Body of pancreas (tissue), 4 donors: ENCODE results near the gene RNF11. TPM values are rescaled to one million over a fixed set of nuclear protein-coding genes. Genes with fewer than 3 reads are reported as not detected.

ENCODE experiments used
- ATAC-seq: fragments of 150-250 bp; one replicate; pipeline ENCODE4 v1.9.1; 2016
- DNase-seq, 4 donors: peaks; one replicate each; pipeline ENCODE4 v3.0.0-alpha.2; 2019
- H3K27ac ChIP-seq, 4 donors: fragments of 200-600 bp; sonication (generic); 1 replicate in 3 of 4; 2 replicates in 1 of 4; pipeline versions ENCODE4 v1.5.1 to v1.6.1; 2016 to 2019; ENCODE audit warnings: mild to moderate bottlenecking in 1 of 4, mixed read lengths in 1 of 4, moderate library complexity in 1 of 4
- H3K27me3 ChIP-seq, 2 donors: fragments of 200-600 bp; sonication (generic); one replicate each; pipeline ENCODE4 v1.6.0; 2016; ENCODE audit warnings: mild to moderate bottlenecking in 1 of 2
- H3K36me3 ChIP-seq, 2 donors: fragments of 200-600 bp; sonication (generic); replicated peaks in 1 of 2; 2 replicates each; pipeline ENCODE4 v1.5.1; 2016; ENCODE audit warnings: low read depth in 2 of 2; ENCODE audit not compliant: insufficient read depth in 1 of 2
- H3K4me1 ChIP-seq: fragments of 200-600 bp; sonication (generic); one replicate; pipeline ENCODE4 v1.6.0; 2016
- H3K4me3 ChIP-seq, 2 donors: fragments of 200-600 bp; sonication (generic); 1 replicate in 1 of 2; 2 replicates in 1 of 2; pipeline ENCODE4 v1.5.1; 2016 to 2019
- H3K9me3 ChIP-seq, 3 donors: fragments of 200-600 bp; sonication (generic); 1 replicate in 2 of 3; 2 replicates in 1 of 3; pipeline ENCODE4 v1.5.1; 2016
- POLR2A ChIP-seq, 3 donors: fragments of 450-650 bp; IDR thresholded peaks; one replicate each; pipeline ENCODE4 v1.6.1; 2016; ENCODE audit warnings: antibody characterized with exemption in 3 of 3, mild to moderate bottlenecking in 2 of 3
- WGBS, 2 donors: methylation state at CpG; one replicate each; pipeline ENCODE4 v1.1.5; 2017; 5-methylcytosine and 5-hydroxymethylcytosine counted together
- intact Hi-C: fragments of 100-400 bp; cut with DNase I; formaldehyde crosslinking; loops from one replicate; pipeline ENCODE4 v1.15.1; 2023
- total RNA-seq, 2 donors: library from RNA; depleted of rRNA; stranded (reverse); fragments of >200 nt; gene quantifications; one replicate each; pipeline ENCODE4 v1.1.0, GENCODE V29; 2016
- TF ChIP-seq, protein P1 (sequence below), 7 experiments: fragments of 450-650 bp in 4 of 7; fragments of 200-600 bp in 3 of 7; sonication (generic) in 3 of 7; IDR thresholded peaks; one replicate each; pipeline ENCODE4 v1.5.1; 2016 to 2019; ENCODE audit warnings: antibody characterized with exemption in 7 of 7

Gene RNF11
- total RNA-seq, 2 donors from 2014 or later, result 33.2 to 34.9 TPM

DNA sequence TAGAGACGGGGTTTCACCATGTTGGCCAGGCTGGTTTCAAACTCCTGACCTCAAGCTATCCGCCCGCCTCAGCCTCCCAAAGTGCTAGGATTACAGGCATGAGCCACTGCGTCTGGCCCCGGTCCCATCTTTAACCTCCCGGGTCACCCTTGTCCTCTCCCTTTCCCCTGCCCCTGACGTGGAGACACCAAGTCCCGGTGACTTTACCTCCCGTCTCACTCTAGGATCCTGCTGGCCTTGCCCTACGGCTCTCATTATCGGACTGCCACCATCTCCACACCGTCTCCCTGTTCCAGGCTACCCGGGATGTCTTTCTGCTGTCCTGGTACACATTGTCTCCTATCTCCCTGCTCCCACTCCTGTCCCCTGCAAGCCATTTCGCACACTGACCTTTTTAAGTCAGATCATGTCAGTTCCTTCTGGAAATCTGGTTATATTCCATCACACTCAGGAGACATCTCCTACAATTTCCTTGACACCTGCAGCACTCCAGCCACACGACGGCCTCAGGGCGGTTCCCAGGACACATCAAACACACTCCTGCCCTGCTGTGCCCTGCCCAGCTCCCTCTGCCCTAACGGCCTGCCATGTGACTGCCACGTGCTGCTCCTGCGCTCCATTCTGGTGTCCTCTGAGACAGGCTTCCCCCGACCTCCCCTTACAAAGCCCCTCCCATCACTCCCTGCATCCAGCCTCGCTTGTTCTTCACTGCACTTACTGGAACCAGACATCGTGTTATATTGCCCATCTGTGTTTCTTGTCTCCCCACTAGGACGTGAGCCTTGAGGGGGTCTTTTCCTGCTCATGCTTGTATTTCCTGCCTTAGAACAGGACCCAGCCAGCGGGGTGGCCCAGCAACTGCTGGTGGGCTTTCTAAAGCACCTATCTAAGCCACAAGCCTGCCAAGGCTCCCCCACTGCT lies 61.6 kb downstream of the RNF11 start:
- ATAC-seq (peak; percentile 16), DNase-seq (peak in 2 of 4 donors; percentile 28)
- no peak overlapping the region for H3K4me3 ChIP-seq
- TF ChIP-seq, protein P1, sequence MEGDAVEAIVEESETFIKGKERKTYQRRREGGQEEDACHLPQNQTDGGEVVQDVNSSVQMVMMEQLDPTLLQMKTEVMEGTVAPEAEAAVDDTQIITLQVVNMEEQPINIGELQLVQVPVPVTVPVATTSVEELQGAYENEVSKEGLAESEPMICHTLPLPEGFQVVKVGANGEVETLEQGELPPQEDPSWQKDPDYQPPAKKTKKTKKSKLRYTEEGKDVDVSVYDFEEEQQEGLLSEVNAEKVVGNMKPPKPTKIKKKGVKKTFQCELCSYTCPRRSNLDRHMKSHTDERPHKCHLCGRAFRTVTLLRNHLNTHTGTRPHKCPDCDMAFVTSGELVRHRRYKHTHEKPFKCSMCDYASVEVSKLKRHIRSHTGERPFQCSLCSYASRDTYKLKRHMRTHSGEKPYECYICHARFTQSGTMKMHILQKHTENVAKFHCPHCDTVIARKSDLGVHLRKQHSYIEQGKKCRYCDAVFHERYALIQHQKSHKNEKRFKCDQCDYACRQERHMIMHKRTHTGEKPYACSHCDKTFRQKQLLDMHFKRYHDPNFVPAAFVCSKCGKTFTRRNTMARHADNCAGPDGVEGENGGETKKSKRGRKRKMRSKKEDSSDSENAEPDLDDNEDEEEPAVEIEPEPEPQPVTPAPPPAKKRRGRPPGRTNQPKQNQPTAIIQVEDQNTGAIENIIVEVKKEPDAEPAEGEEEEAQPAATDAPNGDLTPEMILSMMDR (IDR thresholded peaks at IDR 0.05), result no peak
- TF ChIP-seq POLR2A (IDR thresholded peaks at IDR 0.05), result no peak
- peaks cover 18% of the 10 kb centered on the region for H3K4me1 ChIP-seq
- intact Hi-C loops, result no loop called here
- H3K27ac ChIP-seq, result peak overlapping the region in 1 of 4 donors; percentile 35
- H3K36me3 ChIP-seq, result peaks cover 0 to 2% of the 10 kb centered on the region in 2 donors
- H3K9me3 ChIP-seq, result no peaks in the 10 kb centered on the region
- no peaks in the 10 kb centered on the region for H3K27me3 ChIP-seq
- WGBS, 2 donors, result 70 to 72% methylated on average over 25 of the region's 25 CpGs

DNA sequence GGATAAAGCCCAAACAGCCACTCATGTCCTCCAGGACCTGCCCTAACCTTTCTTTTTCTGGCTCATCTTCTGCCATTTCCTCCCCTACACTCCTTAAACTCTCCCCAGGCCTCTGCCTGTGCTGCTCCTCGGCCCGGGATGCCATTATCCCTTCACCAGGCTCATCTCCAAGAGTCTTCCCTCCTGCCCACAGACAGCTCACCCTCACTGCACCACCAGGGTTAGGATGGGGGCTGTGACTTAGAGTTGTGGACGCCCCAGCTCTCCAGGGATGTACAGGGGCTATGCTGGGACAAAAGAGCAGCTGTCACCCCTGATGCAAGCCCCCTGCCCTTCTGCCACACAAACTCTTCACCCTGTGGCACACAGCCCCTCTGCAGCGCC lies 62.2 kb downstream of the RNF11 start:
- no peaks in the 10 kb centered on the region for H3K9me3 ChIP-seq
- intact Hi-C loops, result no loop called here
- H3K4me1 ChIP-seq, result peaks cover 18% of the 10 kb centered on the region
- H3K36me3 ChIP-seq, result peaks cover 0 to 2% of the 10 kb centered on the region in 2 donors
- no peak for ATAC-seq
- no peak for DNase-seq
- no peaks in the 10 kb centered on the region for H3K27me3 ChIP-seq
- WGBS, 2 donors, result 88 to 95% methylated on average over 4 of the region's 4 CpGs
- no peak for TF ChIP-seq POLR2A (IDR thresholded peaks at IDR 0.05)
- TF ChIP-seq, protein P1 (IDR thresholded peaks at IDR 0.05), result no peak
- no peak overlapping the region for H3K27ac ChIP-seq
- H3K4me3 ChIP-seq, result no peak overlapping the region

DNA sequence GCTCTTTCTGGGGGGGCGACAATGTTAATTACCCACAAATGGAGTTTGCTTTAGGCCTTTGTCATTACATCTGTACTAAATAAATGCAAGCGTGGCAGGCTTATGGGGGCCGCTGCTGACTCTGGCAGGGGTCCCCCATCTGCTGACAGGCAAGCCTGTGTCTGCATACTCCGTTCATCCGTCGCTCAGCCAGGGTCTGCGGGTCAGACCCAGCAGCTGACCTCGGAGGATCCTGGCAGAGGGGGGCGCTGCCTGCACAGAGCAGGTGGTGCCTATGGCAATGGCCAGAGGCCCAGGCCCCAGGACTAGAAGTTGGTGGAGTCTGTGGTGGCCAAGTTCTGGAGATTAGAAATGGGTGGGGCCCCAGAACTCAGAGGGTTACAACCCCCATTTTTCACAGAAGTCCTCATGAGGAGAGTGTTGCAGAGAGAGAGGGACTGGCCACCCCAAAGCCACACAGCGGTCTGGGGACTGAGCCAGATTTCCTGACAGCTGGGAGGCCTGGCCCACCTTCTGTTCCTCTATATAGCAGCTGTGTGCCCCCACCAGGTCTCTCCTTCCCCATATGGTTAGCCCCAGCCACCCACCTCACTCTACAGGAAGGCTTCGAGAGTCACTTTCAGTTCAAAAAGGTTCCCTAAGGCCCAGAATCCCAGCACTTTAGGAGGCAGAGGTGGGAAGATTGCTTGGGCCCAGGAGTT lies 63.3 kb downstream of the RNF11 start:
- Histone ChIP-seq H3K9me3 (no peaks in the 10 kb centered on the region), H3K36me3 (peaks cover 0 to 2% of the 10 kb centered on the region in 2 donors), H3K4me1 (peaks cover 18% of the 10 kb centered on the region), H3K27me3 (no peaks in the 10 kb centered on the region), H3K4me3 (no peak overlapping the region), H3K27ac (no peak overlapping the region)
- TF ChIP-seq, protein P1 (IDR thresholded peaks at IDR 0.05), result no peak
- TF ChIP-seq POLR2A (IDR thresholded peaks at IDR 0.05), result no peak
- no peak for DNase-seq
- intact Hi-C loops, result no loop called here
- no peak for ATAC-seq
- WGBS, 2 donors, result 92% methylated on average over 9 to 11 of the region's 11 CpGs

DNA sequence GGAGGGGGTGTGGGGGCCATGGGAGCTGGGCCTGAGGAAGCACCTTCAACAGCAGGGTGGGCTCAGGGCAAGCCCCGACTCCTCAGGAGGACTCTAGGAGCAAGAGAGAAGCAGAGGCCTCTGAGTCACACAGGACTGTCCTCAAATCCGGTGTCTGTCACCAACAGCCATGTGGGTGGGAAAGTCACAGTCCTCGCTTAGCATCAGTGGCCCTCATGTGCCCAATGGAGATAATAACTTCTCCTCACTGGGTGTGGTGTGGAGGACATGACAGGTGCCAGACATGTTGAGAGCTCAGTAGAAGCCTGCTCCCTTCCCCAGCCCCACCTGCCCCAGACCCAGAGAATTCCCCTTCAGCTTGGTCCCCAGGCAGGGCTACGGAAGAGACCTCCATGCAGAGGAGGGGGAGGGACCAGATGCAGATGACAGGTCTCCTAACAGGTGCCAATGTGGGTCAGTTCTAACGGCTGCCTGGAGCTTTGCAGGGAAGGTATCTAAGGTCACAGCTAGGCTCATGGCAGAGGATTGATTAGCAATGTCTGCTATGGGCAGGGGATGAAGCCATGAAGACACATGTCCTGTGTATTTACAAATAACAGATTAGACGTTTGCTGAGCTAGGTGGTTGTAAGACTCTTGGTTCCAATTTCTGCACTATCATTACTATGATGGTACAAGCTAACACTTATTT lies 64.1 kb downstream of the RNF11 start:
- intact Hi-C loops, result no loop called here
- TF ChIP-seq, protein P1 (IDR thresholded peaks at IDR 0.05), result no peak
- TF ChIP-seq POLR2A (IDR thresholded peaks at IDR 0.05), result no peak
- ATAC-seq (no peak), DNase-seq (no peak)
- Histone ChIP-seq H3K9me3 (no peaks in the 10 kb centered on the region), H3K27ac (no peak overlapping the region), H3K4me3 (no peak overlapping the region), H3K27me3 (no peaks in the 10 kb centered on the region), H3K4me1 (peaks cover 24% of the 10 kb centered on the region), H3K36me3 (peaks cover 0 to 2% of the 10 kb centered on the region in 2 donors)
- WGBS, 2 donors, result 67 to 80% methylated on average over 4 to 6 of the region's 6 CpGs
